ENCODE data around the gene CDH7.
A peak's percentile ranks its signal among the peaks of the same experiment; 100 is the strongest.

Gene CDH7, protein sequence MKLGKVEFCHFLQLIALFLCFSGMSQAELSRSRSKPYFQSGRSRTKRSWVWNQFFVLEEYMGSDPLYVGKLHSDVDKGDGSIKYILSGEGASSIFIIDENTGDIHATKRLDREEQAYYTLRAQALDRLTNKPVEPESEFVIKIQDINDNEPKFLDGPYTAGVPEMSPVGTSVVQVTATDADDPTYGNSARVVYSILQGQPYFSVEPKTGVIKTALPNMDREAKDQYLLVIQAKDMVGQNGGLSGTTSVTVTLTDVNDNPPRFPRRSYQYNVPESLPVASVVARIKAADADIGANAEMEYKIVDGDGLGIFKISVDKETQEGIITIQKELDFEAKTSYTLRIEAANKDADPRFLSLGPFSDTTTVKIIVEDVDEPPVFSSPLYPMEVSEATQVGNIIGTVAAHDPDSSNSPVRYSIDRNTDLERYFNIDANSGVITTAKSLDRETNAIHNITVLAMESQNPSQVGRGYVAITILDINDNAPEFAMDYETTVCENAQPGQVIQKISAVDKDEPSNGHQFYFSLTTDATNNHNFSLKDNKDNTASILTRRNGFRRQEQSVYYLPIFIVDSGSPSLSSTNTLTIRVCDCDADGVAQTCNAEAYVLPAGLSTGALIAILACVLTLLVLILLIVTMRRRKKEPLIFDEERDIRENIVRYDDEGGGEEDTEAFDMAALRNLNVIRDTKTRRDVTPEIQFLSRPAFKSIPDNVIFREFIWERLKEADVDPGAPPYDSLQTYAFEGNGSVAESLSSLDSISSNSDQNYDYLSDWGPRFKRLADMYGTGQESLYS

DNA sequence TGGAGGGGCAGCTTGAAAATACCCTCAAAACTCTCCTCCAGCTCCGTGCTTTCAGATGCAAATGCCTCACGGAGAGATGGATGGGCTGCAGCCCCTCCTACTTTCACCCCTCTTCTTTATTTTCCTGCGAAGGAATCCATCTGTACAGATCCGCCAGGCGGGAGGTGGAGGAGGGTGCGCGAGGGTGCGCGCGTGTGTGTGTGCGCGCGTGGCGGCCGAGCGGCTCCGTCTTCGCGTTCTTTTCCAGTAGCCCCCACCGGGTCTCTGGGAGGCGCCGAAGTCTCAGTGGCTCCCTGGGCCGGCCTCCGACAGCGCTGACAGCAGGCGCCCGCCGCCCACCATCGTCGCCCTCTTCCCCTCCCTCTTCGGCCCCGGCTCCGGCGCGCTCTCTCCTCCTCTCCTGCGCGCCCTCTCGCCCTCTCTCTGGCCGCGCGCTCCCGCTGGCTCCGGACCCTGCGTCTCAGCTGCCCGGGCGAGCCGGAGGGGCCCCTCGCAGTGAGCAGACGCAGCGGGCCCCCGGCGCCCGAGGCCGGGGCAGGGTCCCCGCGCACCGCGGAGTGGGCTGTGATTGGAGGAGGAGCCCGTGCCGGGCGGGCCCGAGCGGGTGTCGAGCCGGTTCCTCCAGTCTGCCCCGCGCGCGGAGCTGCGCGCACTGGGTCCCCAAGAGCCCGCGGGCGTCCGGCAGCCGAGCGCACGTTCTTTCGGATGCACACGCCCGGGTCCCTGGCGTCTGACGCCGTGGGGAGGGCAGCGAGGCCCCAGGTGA lies at the start of gene CDH7:
Gene CDH7 (plus strand): TSS at position 624 of the 766 bp plus-strand sequence. CDS start 11,831 bp downstream, outside the sequence.
- Mint-ChIP-seq H3K4me3 (peak within 1 kb of the TSS; percentile 96), H3K4me1 (peaks cover 73% of the 10 kb centered on the region), H3K27me3 (ENCODE audit: low read depth, poor library complexity) (peaks cover 25% of the 10 kb centered on the region), H3K27ac (peak within 1 kb of the TSS; percentile 40), H3K9me3 (no peaks in the 10 kb centered on the region), H3K36me3 (ENCODE audit: low read depth) (no peaks in the 10 kb centered on the region)
- TF ChIP-seq CTCF (IDR thresholded peaks at IDR 0.05), result no peak
- DNase-seq, result peak; percentile 76

DNA sequence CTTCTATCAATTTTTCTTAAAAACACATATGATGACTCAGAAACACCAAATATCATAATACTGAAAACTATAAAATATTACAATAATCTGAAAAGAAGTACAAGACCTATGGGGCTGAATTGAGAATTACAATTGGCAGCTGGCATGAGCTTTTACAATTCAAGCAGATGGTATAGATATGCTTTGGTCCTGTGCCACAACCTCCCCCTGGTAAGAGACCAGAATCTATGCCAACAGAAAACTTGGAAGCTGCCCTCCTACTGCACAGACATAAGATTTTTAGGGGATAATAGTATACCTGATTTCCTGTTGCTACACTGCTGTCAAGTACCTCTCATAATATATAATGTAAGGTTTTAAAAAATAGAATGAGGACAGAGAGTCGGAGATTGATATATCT lies 46.8 kb upstream of the CDH7 start:
- no peak overlapping the region for H3K27ac Mint-ChIP-seq

DNA sequence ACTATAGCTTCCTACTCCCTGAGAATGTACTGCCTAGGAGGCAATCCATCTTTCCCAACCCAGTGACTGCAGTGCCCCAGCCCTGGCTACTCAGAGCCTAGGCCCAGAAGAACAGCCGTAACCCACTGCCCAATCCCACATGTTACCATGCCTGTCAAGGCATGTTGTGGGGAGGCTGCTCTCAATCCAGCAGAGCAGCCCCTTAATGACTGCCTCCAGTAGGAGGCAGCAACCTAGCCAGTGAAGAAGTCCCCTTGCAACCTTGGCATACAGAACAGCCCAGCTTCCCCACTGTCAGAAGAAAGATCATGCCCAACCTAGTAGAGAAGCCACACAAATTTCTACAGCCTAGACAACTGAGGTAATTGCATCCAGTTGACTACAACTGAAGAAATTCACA lies 44.2 kb upstream of the CDH7 start:
- no peak for TF ChIP-seq CTCF (IDR thresholded peaks at IDR 0.05)
- Mint-ChIP-seq H3K27ac (no peak overlapping the region), H3K4me1 (no peaks in the 10 kb centered on the region), H3K4me3 (no peak overlapping the region), H3K36me3 (ENCODE audit: low read depth) (no peaks in the 10 kb centered on the region), H3K9me3 (no peaks in the 10 kb centered on the region), H3K27me3 (ENCODE audit: low read depth, poor library complexity) (peaks cover 2% of the 10 kb centered on the region)
- no peak for DNase-seq

More for the DNA sequence above, 46.8 kb upstream of the CDH7 start:
- no peaks in the 10 kb centered on the region for H3K9me3 Mint-ChIP-seq
- no peaks in the 10 kb centered on the region for H3K4me1 Mint-ChIP-seq
- TF ChIP-seq CTCF (IDR thresholded peaks at IDR 0.05), result no peak
- DNase-seq, result no peak
- no peak overlapping the region for H3K4me3 Mint-ChIP-seq
- H3K27me3 Mint-ChIP-seq (ENCODE audit: low read depth, poor library complexity), result peaks cover 6% of the 10 kb centered on the region
- no peaks in the 10 kb centered on the region for H3K36me3 Mint-ChIP-seq (ENCODE audit: low read depth)

- DNase-seq, result no peak
- Mint-ChIP-seq H3K36me3 (ENCODE audit: low read depth) (no peaks in the 10 kb centered on the region), H3K9me3 (peaks cover 1% of the 10 kb centered on the region), H3K4me3 (no peak overlapping the region), H3K27me3 (ENCODE audit: low read depth, poor library complexity) (peaks cover 2% of the 10 kb centered on the region), H3K4me1 (no peaks in the 10 kb centered on the region), H3K27ac (no peak overlapping the region)
- no peak for TF ChIP-seq CTCF (IDR thresholded peaks at IDR 0.05)
These were observed 39.3 kb upstream of the CDH7 start for GRCh38 chr18:65711493-65711892.

- peaks cover 15% of the 10 kb centered on the region for H3K9me3 Mint-ChIP-seq
- no peak for DNase-seq
- no peak overlapping the region for H3K27ac Mint-ChIP-seq
- H3K4me1 Mint-ChIP-seq, result peaks cover 4% of the 10 kb centered on the region
- H3K4me3 Mint-ChIP-seq, result no peak overlapping the region
- no peaks in the 10 kb centered on the region for H3K27me3 Mint-ChIP-seq (ENCODE audit: low read depth, poor library complexity)
- TF ChIP-seq CTCF (IDR thresholded peaks at IDR 0.05), result no peak
- no peaks in the 10 kb centered on the region for H3K36me3 Mint-ChIP-seq (ENCODE audit: low read depth)
These were observed 29.2 kb upstream of the CDH7 start for GRCh38 chr18:65721619-65722018.
